HEK293 (cell line): ENCODE results near the gene CDKAL1.

Experiments
- CTCF ChIA-PET: fragments of 350-600 bp; formaldehyde crosslinking; extraction: SDS; loops from one replicate; lab custom pipeline; 2021; ENCODE audit warnings: antibody characterized with exemption; lab: Yijun Ruan, JAX
- POLR2A ChIA-PET: fragments of 300-600 bp; formaldehyde crosslinking; extraction: SDS; loops from one replicate; lab custom pipeline; 2020; ENCODE audit warnings: antibody characterized with exemption, inconsistent platforms; lab: Yijun Ruan, JAX
- H3K27ac ChIP-seq: fragments of 200-500 bp; sonication (Bioruptor generic); 2 replicates; pipeline ENCODE4 v1.5.1; 2014; ENCODE audit warnings: low read depth, low read length, control low read depth, inconsistent platforms; ENCODE audit errors: extremely low read depth
- H3K36me3 ChIP-seq, 2 experiments: fragments of 200-500 bp in 1 of 2; sonication (Bioruptor generic) in 1 of 2; 1 replicate in 1 of 2; 2 replicates in 1 of 2; pipeline ENCODE4 v1.5.1; 2014 to 2017; ENCODE audit warnings: inconsistent platforms in 2 of 2, low read length in 2 of 2; ENCODE audit not compliant: control insufficient read depth in 2 of 2, insufficient read depth in 1 of 2
- H3K4me1 ChIP-seq: fragments of 200-500 bp; sonication (Bioruptor generic); 2 replicates; pipeline ENCODE4 v1.5.1; 2014; ENCODE audit warnings: mild to moderate bottlenecking, low read length, inconsistent platforms; ENCODE audit not compliant: control insufficient read depth, insufficient read depth
- H3K4me3 ChIP-seq: 2 replicates; pipeline ENCODE4 v1.5.1; 2011; ENCODE audit warnings: low read depth, mild to moderate bottlenecking, control low read depth, low read length, moderate library complexity
- H3K9me3 ChIP-seq: fragments of 200-500 bp; sonication (Bioruptor generic); 2 replicates; pipeline ENCODE4 v1.5.1; 2014; ENCODE audit warnings: low read depth, low read length, inconsistent platforms; ENCODE audit not compliant: control insufficient read depth, insufficient read depth
- GLIS1 ChIP-seq: fragments of 450-650 bp; formaldehyde crosslinking; IDR thresholded peaks from 2 replicates; pipeline ENCODE4 v1.5.1; 2016; ENCODE audit warnings: missing biosample characterization, missing genetic modification characterization
- IKZF3 ChIP-seq: fragments of 450-650 bp; IDR thresholded peaks from 2 replicates; pipeline ENCODE4 v1.5.0; 2018; ENCODE audit warnings: missing biosample characterization, mild to moderate bottlenecking, missing genetic modification characterization, moderate library complexity
- MEIS1 ChIP-seq: sonication (generic); formaldehyde crosslinking; IDR thresholded peaks from 2 replicates; pipeline ENCODE4 v1.8.1; 2022; ENCODE audit warnings: missing genetic modification reagents, mild to moderate bottlenecking, borderline replicate concordance
- SCRT1 ChIP-seq: fragments of 450-650 bp; formaldehyde crosslinking; IDR thresholded peaks from 2 replicates; pipeline ENCODE4 v1.5.1; 2016; ENCODE audit warnings: missing biosample characterization, missing genetic modification characterization, borderline replicate concordance
- SCRT2 ChIP-seq: fragments of 450-650 bp; formaldehyde crosslinking; IDR thresholded peaks from 2 replicates; pipeline ENCODE4 v1.5.1; 2016; ENCODE audit warnings: missing biosample characterization, missing genetic modification characterization
- SP2 ChIP-seq: fragments of 450-650 bp; formaldehyde crosslinking; IDR thresholded peaks from 2 replicates; pipeline ENCODE4 v1.5.1; 2016; ENCODE audit warnings: missing biosample characterization, missing genetic modification characterization
- ZFP69B ChIP-seq: fragments of 450-650 bp; formaldehyde crosslinking; IDR thresholded peaks from 2 replicates; pipeline ENCODE4 v1.5.1; 2016; ENCODE audit warnings: missing biosample characterization, missing genetic modification characterization
- ZNF175 ChIP-seq: fragments of 450-650 bp; formaldehyde crosslinking; IDR thresholded peaks from 2 replicates; pipeline ENCODE4 v1.5.1; 2016; ENCODE audit warnings: missing biosample characterization, missing genetic modification characterization
- ZNF184 ChIP-seq: fragments of 450-650 bp; IDR thresholded peaks from 2 replicates; pipeline ENCODE4 v1.5.1; 2018; ENCODE audit warnings: missing biosample characterization, mild to moderate bottlenecking, missing genetic modification characterization
- ZNF214 ChIP-seq: fragments of 450-650 bp; formaldehyde crosslinking; IDR thresholded peaks from 2 replicates; pipeline ENCODE4 v1.5.1; 2017; ENCODE audit warnings: missing biosample characterization, mild to moderate bottlenecking, missing genetic modification characterization, borderline replicate concordance
- ZNF510 ChIP-seq: fragments of 450-650 bp; formaldehyde crosslinking; IDR thresholded peaks from 2 replicates; pipeline ENCODE4 v1.5.1; 2018; ENCODE audit warnings: mild to moderate bottlenecking, missing genetic modification characterization, missing biosample characterization; ENCODE audit not compliant: insufficient replicate concordance
- ZNF560 ChIP-seq: fragments of 450-650 bp; formaldehyde crosslinking; IDR thresholded peaks from 2 replicates; pipeline ENCODE4 v1.5.1; 2017; ENCODE audit warnings: missing biosample characterization, missing genetic modification characterization, borderline replicate concordance
- ZNF626 ChIP-seq: fragments of 450-650 bp; sonication (Bioruptor Pico); formaldehyde crosslinking; IDR thresholded peaks from 2 replicates; pipeline ENCODE4 v1.5.1; 2018; ENCODE audit warnings: missing biosample characterization, missing genetic modification characterization, inconsistent platforms
- ZNF701 ChIP-seq: fragments of 450-650 bp; formaldehyde crosslinking; IDR thresholded peaks from 2 replicates; pipeline ENCODE4 v1.5.1; 2016; ENCODE audit warnings: missing biosample characterization, missing genetic modification characterization
- TF ChIP-seq, protein P1 (sequence below): fragments of 450-650 bp; formaldehyde crosslinking; IDR thresholded peaks from 2 replicates; pipeline ENCODE4 v1.5.1; 2017; ENCODE audit warnings: missing biosample characterization, missing genetic modification characterization
- TF ChIP-seq, protein P2 (sequence below): fragments of 450-650 bp; formaldehyde crosslinking; IDR thresholded peaks from 2 replicates; pipeline ENCODE4 v1.5.1; 2017; ENCODE audit warnings: missing biosample characterization, missing genetic modification characterization
- TF ChIP-seq, protein P3 (sequence below): fragments of 450-650 bp; formaldehyde crosslinking; IDR thresholded peaks from 2 replicates; pipeline ENCODE4 v1.5.1; 2016; ENCODE audit warnings: missing biosample characterization, missing genetic modification characterization
- TF ChIP-seq, protein P4 (sequence below): fragments of 450-650 bp; formaldehyde crosslinking; IDR thresholded peaks from 2 replicates; pipeline ENCODE4 v1.5.1; 2016; ENCODE audit warnings: missing biosample characterization, missing genetic modification characterization, borderline replicate concordance

Gene CDKAL1

GRCh38 chr6:20806669-20807068 lies 272.4 kb downstream of the CDKAL1 start:
- ChIA-PET POLR2A (no interaction called here), CTCF (interaction anchor here (0.6 kb wide), 2 partner anchors 55 to 128 kb away, joined by 3 to 4 read pairs; no protein-coding TSS in a partner anchor)
- Histone ChIP-seq H3K36me3 (no peaks in the 10 kb centered on the region), H3K27ac (no peak overlapping the region), H3K4me1 (peaks cover 18% of the 10 kb centered on the region), H3K4me3 (no peak overlapping the region), H3K9me3 (no peaks in the 10 kb centered on the region)
- TF ChIP-seq GLIS1 (tag by site-specific recombination) (no peak), ZNF184 (tag by site-specific recombination) (peak; percentile 70; the same call in 1 of the 2 replicates), ZNF510 (peak; percentile 99)

GRCh38 chr6:20808439-20808838 lies 274.2 kb downstream of the CDKAL1 start:
- H3K27ac ChIP-seq, result no peak overlapping the region
- TF ChIP-seq ZNF560 (no peak), SCRT1 (peak; percentile 95), IKZF3 (tag by site-specific recombination) (no peak), SCRT2 (tag by site-specific recombination) (peak; percentile 93)
- TF ChIP-seq, protein P1, sequence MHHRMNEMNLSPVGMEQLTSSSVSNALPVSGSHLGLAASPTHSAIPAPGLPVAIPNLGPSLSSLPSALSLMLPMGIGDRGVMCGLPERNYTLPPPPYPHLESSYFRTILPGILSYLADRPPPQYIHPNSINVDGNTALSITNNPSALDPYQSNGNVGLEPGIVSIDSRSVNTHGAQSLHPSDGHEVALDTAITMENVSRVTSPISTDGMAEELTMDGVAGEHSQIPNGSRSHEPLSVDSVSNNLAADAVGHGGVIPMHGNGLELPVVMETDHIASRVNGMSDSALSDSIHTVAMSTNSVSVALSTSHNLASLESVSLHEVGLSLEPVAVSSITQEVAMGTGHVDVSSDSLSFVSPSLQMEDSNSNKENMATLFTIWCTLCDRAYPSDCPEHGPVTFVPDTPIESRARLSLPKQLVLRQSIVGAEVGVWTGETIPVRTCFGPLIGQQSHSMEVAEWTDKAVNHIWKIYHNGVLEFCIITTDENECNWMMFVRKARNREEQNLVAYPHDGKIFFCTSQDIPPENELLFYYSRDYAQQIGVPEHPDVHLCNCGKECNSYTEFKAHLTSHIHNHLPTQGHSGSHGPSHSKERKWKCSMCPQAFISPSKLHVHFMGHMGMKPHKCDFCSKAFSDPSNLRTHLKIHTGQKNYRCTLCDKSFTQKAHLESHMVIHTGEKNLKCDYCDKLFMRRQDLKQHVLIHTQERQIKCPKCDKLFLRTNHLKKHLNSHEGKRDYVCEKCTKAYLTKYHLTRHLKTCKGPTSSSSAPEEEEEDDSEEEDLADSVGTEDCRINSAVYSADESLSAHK, result no peak
- H3K4me1 ChIP-seq, result peaks cover 13% of the 10 kb centered on the region
- POLR2A ChIA-PET, result no interaction called here
- no peak overlapping the region for H3K4me3 ChIP-seq
- CTCF ChIA-PET, result interaction anchor here (0.7 kb wide), 1 partner anchor 717 kb away, joined by 3 read pairs; no protein-coding TSS in a partner anchor
- H3K9me3 ChIP-seq, result no peaks in the 10 kb centered on the region
- no peaks in the 10 kb centered on the region for H3K36me3 ChIP-seq

DNA sequence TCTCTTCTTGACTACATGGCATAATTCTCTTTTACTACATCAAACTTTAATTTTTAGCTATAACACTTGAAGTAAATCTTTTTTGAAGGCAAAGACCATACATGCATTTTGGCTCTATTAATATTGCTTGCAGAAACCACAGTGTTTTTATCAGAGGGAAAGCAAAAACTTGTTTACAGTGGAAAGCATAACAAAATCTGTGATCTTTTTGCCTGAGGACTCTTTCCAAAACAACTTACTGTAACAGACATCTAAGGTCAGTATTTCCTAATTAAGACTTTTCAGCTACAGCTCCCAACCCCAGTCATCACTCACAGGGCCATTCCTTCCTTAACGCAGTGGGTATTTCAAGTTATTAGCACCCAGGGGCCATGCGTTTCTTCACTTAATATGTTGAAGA lies 274.7 kb downstream of the CDKAL1 start:
- Histone ChIP-seq H3K4me1 (peaks cover 13% of the 10 kb centered on the region), H3K9me3 (no peaks in the 10 kb centered on the region), H3K4me3 (no peak overlapping the region), H3K36me3 (no peaks in the 10 kb centered on the region), H3K27ac (no peak overlapping the region)
- TF ChIP-seq, protein P1, result no peak
- TF ChIP-seq SP2 (tag by site-specific recombination) (no peak), ZNF214 (tag by site-specific recombination) (no peak), ZFP69B (tag by site-specific recombination) (no peak), MEIS1 (no peak), ZNF175 (tag by site-specific recombination) (no peak), ZNF701 (tag by site-specific recombination) (no peak), ZNF626 (tag by site-specific recombination) (no peak)
- TF ChIP-seq, protein P2, sequence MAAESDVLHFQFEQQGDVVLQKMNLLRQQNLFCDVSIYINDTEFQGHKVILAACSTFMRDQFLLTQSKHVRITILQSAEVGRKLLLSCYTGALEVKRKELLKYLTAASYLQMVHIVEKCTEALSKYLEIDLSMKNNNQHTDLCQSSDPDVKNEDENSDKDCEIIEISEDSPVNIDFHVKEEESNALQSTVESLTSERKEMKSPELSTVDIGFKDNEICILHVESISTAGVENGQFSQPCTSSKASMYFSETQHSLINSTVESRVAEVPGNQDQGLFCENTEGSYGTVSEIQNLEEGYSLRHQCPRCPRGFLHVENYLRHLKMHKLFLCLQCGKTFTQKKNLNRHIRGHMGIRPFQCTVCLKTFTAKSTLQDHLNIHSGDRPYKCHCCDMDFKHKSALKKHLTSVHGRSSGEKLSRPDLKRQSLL (tag by site-specific recombination), result no peak
- TF ChIP-seq, protein P3, sequence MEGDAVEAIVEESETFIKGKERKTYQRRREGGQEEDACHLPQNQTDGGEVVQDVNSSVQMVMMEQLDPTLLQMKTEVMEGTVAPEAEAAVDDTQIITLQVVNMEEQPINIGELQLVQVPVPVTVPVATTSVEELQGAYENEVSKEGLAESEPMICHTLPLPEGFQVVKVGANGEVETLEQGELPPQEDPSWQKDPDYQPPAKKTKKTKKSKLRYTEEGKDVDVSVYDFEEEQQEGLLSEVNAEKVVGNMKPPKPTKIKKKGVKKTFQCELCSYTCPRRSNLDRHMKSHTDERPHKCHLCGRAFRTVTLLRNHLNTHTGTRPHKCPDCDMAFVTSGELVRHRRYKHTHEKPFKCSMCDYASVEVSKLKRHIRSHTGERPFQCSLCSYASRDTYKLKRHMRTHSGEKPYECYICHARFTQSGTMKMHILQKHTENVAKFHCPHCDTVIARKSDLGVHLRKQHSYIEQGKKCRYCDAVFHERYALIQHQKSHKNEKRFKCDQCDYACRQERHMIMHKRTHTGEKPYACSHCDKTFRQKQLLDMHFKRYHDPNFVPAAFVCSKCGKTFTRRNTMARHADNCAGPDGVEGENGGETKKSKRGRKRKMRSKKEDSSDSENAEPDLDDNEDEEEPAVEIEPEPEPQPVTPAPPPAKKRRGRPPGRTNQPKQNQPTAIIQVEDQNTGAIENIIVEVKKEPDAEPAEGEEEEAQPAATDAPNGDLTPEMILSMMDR, result no peak
- TF ChIP-seq, protein P4, sequence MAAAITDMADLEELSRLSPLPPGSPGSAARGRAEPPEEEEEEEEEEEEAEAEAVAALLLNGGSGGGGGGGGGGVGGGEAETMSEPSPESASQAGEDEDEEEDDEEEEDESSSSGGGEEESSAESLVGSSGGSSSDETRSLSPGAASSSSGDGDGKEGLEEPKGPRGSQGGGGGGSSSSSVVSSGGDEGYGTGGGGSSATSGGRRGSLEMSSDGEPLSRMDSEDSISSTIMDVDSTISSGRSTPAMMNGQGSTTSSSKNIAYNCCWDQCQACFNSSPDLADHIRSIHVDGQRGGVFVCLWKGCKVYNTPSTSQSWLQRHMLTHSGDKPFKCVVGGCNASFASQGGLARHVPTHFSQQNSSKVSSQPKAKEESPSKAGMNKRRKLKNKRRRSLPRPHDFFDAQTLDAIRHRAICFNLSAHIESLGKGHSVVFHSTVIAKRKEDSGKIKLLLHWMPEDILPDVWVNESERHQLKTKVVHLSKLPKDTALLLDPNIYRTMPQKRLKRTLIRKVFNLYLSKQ (tag by site-specific recombination), result no peak
- ChIA-PET POLR2A (no interaction called here), CTCF (interaction anchor here (0.7 kb wide), 1 partner anchor 717 kb away, joined by 3 read pairs; no protein-coding TSS in a partner anchor)
